Mononuclear cell (primary cell): Measurements from ENCODE around the gene GOLIM4. TPM values are rescaled to one million over a fixed set of nuclear protein-coding genes. Genes with fewer than 3 reads are reported as not detected.

ENCODE experiments used
- H3K27me3 ChIP-seq: 2 replicates; pipeline ENCODE4 v1.6.0; 2011; ENCODE audit warnings: low read length, control low read depth; ENCODE audit not compliant: insufficient read depth
- H3K4me1 ChIP-seq: 2 replicates; pipeline ENCODE4 v1.5.1; 2011; ENCODE audit warnings: mild to moderate bottlenecking, low read length, control low read depth; ENCODE audit not compliant: insufficient read depth
- H3K4me3 ChIP-seq: 2 replicates; pipeline ENCODE4 v1.5.1; 2011; ENCODE audit warnings: mild to moderate bottlenecking, low read length, moderate library complexity
- H3K9me3 ChIP-seq: 2 replicates; pipeline ENCODE4 v1.5.1; 2011; ENCODE audit warnings: low read depth, mild to moderate bottlenecking, control low read depth, low read length
- total RNA-seq: library from RNA; depleted of rRNA; stranded (reverse); fragments of >200 nt; gene quantifications from one replicate; pipeline ENCODE4 v1.2.3, GENCODE V29; 2012

GOLIM4 gene
- total RNA-seq, 1 donor: 3.6 TPM

GRCh38 chr3:167976516-167977361 is 119.0 kb downstream of the GOLIM4 start:
- Histone ChIP-seq H3K4me1 (no peaks in the 10 kb centered on the region), H3K4me3 (no peak overlapping the region), H3K9me3 (no peaks in the 10 kb centered on the region), H3K27me3 (no peaks in the 10 kb centered on the region)

- Histone ChIP-seq H3K4me1 (no peaks in the 10 kb centered on the region), H3K4me3 (no peak overlapping the region), H3K9me3 (no peaks in the 10 kb centered on the region), H3K27me3 (no peaks in the 10 kb centered on the region)
Observed at GRCh38 chr3:167973901-167974300, 121.8 kb downstream of the GOLIM4 start.

- no peaks in the 10 kb centered on the region for H3K27me3 ChIP-seq
- no peaks in the 10 kb centered on the region for H3K9me3 ChIP-seq
- no peaks in the 10 kb centered on the region for H3K4me1 ChIP-seq
- no peak overlapping the region for H3K4me3 ChIP-seq
Observed at GRCh38 chr3:167973046-167973445, 122.7 kb downstream of the GOLIM4 start.

GRCh38 chr3:167972502-167972901 is 123.2 kb downstream of the GOLIM4 start:
- Histone ChIP-seq H3K4me3 (no peak overlapping the region), H3K27me3 (no peaks in the 10 kb centered on the region), H3K9me3 (no peaks in the 10 kb centered on the region), H3K4me1 (no peaks in the 10 kb centered on the region)

GRCh38 chr3:167969548-167969947 is 126.2 kb downstream of the GOLIM4 start:
- Histone ChIP-seq H3K4me3 (no peak overlapping the region), H3K9me3 (no peaks in the 10 kb centered on the region), H3K27me3 (no peaks in the 10 kb centered on the region), H3K4me1 (no peaks in the 10 kb centered on the region)

GRCh38 chr3:167967257-167968036 is 128.3 kb downstream of the GOLIM4 start:
- H3K4me3 ChIP-seq: no peak overlapping the region

More at GRCh38 chr3:167967257-167968036, 128.3 kb downstream of the GOLIM4 start:
- Histone ChIP-seq H3K4me1 (no peaks in the 10 kb centered on the region), H3K9me3 (no peaks in the 10 kb centered on the region), H3K27me3 (no peaks in the 10 kb centered on the region)
